Cardiac septum (tissue), 1 donor: Measurements from ENCODE around the gene COG5. TPM values are rescaled to one million over a fixed set of nuclear protein-coding genes. Genes with fewer than 3 reads are reported as not detected.

Experiments
- DNase-seq: peaks from one replicate; pipeline ENCODE4 v3.0.0-alpha.2; 2020; ENCODE audit warnings: low spot score
- intact Hi-C: fragments of 100-400 bp; cut with DNase I; formaldehyde crosslinking; loops from one replicate; pipeline ENCODE4 v1.14.0; 2022
- total RNA-seq: library from RNA; stranded (reverse); fragmentation: NEBNext Ultra II Directional; extraction: Animal tissue kit (Norgen Biotek cat#: 25700); gene quantifications from one replicate; pipeline ENCODE4 v1.2.1, GENCODE V29; 2021
- donor health status: DM: no; HTN: no; CAD: no.

Gene COG5
- total RNA-seq, 1 donor from 2014 or later: 43.9 TPM

- no peak for DNase-seq
Observed at GRCh38 chr7:107530751-107531150, 33.0 kb downstream of the COG5 start.

DNA sequence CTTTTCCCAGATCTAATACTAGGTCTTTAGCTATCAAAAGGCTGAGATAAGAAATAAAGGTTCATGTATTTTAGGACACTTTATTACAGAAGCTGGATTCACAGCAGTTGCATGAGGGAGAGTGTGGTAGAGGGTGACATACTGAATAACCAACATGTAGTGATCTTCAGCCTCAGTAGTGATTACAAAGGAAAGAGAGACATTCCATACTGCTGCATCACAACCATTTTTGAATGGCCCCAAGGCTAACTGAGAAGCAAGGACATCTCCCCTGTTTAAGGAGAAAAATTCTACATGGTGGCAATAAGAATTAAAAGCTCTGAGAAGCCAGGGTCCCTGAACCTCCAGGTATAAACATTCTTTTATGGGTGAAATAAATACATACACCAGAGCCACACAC lies 35.3 kb downstream of the COG5 start:
- DNase-seq: no peak
- intact Hi-C loops: no loop called here

More at GRCh38 chr7:107530751-107531150, 33.0 kb downstream of the COG5 start:
- intact Hi-C loops: no loop called here

DNA sequence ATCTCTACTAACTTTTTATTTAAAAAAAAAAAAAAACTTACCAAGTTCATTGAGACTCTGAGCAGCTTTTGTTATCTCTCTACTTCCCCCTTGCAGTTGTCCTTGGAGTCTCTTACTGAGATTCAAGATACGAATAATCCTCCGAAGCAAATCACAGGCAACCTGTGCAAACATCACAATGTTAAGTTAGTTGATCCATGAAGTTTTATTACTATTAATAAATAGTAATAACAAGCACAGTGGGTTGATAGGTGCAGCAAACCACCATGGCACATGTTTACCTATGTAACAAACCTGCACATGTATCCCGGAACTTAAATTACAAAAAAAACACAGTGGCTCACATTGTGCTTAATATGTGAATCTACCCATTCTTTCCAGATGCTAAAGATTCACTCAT lies 36.5 kb downstream of the COG5 start:
- DNase-seq: no peak
- intact Hi-C loops: no loop called here

- no peak for DNase-seq
Observed at GRCh38 chr7:107526672-107527071, 37.0 kb downstream of the COG5 start.

GRCh38 chr7:107506674-107507339 lies 56.9 kb downstream of the COG5 start:
- intact Hi-C loops: no loop called here
- no peak for DNase-seq

More at GRCh38 chr7:107526672-107527071, 37.0 kb downstream of the COG5 start:
- intact Hi-C loops: no loop called here

GRCh38 chr7:107505997-107506673 lies 57.6 kb downstream of the COG5 start:
- DNase-seq: no peak
- intact Hi-C loops: no loop called here

DNA sequence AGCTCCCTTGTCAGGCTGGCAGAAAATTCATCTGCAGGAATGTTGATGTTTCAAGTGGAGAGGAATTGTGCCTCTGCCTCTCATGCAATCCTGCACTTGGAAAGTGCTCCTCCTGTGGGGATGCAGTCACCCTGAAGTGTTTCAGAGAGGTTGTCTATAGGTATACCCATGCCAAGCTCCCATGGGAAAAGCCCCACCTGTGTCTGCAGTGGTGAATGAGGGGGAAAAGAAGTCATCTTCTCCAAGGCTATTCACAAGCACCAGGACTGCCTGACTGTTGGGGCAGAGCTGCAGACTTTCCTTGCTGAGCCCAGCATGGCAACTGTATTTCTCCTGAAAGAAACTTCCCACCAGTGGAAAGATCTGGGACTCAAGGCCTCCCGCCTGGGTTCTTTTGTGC lies 58.4 kb downstream of the COG5 start:
- intact Hi-C loops: no loop called here
- DNase-seq: no peak

DNA sequence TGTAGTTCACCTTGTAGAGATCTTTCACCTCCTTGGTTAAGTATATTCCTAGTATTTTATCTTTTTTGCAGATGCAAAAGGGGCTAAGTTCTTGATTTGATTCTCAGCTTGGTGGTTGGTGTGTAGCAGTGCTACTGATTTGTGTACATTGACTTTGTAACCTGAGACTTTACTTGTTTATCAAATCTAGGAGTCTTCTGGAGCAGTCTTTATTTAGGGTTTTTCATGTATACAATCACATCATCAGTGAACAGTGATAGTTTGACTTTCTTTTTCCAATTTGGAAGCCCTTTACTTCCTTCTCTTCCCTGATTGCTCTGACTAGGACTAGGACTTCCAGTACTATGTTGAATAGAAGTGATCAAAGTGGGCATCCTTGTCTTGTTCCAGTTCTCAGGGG lies 60.0 kb downstream of the COG5 start:
- intact Hi-C loops: no loop called here
- no peak for DNase-seq

DNA sequence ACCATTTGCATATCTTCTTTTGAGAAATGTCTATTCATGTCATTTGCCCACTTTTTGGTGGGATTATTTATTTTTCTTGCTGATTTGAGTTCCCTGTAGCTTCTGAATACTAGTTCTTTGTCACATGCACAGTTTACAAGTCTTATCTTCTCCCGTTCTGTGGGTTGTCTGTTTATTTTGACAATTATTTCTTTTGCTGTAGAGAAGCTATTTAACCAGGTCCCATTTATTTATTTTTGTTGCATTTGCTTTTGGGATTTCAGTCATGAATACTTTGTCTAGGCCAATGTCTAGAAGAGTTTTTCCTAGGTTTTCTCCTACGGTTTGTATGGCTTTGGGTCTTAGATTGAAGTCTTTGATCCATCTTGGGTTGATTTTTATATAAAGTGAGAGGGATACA lies 60.9 kb downstream of the COG5 start:
- no peak for DNase-seq
- intact Hi-C loops: no loop called here

DNA sequence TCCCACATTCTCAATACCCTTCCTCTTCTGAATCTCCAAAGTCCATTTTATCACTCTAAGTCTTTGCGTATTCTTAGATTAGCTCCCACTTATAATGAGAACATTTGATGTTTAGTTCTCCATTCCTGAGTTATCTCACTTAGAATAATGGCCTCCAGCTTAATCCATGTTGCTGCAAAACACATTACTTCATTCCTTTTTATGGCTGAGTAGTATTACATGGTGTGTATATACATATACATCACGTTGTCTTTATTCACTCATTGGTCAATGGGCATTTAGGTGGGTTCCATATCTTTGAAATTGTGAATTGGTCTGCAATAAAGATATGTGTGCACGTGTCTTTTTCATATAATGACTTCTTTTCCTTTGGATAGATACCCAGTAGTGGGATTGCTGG lies 61.6 kb downstream of the COG5 start:
- intact Hi-C loops: no loop called here
- DNase-seq: no peak

DNA sequence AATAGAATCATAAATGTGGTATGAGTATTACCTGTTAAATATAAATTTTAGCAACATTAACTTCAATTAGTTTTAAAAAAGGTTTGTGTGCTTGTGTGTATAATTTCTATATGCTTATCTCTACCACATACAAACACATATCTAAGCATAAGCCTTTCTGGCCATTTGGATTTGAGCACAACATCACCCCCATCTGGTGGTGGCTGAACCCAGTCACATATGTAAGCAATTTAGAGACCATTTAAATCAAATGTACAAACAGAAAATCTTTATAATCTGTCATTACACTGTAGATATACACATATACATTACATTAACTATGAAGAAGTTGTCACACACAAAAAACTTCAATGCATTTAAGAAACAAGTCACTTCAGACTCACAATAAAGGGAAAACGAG lies 62.1 kb downstream of the COG5 start:
- no peak for DNase-seq
- intact Hi-C loops: no loop called here

DNA sequence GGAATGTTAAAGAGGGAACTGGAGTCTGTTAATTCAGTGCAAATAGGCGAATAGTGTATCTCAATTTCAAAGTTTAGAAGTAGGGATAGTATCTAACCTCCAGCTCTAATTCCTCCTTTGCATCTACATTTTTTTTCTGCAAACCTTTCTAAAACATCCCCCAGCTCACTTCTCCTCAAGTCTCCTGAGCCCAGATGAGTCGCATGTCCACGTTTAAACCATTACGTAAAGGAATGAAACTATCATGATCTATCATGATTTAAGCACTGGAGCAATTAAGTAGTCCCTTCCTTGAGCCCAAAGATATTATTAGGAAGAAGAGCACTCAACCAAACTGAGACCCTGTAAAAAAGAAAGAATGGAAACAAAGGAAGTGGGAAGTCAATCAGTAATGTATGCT lies 64.0 kb downstream of the COG5 start:
- no peak for DNase-seq
- intact Hi-C loops: no loop called here

DNA sequence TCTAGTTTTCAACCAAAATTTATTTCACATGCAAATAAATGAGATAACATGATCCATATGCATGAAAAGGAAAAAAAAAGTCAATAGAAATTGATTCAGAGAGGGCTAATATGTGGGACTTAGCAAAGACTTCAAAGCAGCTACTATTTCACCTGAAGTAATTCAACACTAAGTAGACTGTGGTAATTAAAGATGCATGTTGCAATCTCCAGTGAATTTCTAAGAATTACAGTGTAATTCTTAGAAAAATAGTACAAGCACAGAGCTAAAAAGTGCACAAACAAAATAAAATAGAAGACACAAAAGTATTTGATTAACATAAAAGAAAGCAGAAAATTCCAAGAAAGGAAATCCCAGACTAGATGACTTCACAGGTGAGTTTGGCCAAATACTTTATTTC lies 68.2 kb downstream of the COG5 start:
- intact Hi-C loops: no loop called here
- no peak for DNase-seq

GRCh38 chr7:107494884-107495283 lies 68.8 kb downstream of the COG5 start:
- no peak for DNase-seq
- intact Hi-C loops: no loop called here

GRCh38 chr7:107494315-107494751 lies 69.4 kb downstream of the COG5 start:
- DNase-seq: no peak
- intact Hi-C loops: no loop called here

DNA sequence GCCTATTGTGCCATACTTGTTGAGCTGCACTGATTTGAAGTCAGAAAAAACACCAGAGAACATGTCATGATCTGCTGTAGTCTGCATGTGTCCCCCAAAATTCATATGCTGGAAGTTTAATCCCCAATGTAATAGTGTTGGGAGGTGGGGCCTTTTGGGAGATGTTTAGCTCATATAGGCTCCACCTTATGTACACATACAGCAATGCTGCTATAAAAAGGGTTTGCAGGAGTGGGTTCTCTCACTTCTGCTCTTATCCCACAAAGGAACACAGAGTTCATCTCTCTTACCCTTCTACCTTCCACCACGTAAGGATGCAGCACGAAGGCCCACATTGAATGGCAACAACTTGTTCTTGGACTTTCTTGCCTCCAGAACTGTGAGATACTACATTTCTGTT lies 70.8 kb downstream of the COG5 start:
- intact Hi-C loops: no loop called here

DNA sequence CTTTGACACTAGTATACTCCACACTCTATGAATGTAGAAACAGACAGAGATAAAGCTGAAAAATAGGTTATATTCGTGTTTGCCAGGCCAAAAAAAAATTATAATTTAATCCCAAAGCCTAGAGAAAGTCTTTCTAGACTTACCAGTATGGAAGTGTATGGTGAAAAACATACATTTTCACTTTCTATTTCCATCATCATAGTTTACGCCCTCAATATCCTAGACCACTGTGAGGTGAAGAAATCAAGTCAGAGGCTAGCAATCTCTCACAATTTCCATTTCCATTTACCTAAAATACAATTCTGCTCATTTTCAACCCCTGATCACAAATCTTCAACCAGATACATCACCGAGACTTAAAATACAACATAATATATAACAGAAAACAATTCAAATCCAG lies 77.7 kb downstream of the COG5 start:
- no peak for DNase-seq
- intact Hi-C loops: no loop called here

More for the DNA sequence above, 70.8 kb downstream of the COG5 start:
- no peak for DNase-seq

DNA sequence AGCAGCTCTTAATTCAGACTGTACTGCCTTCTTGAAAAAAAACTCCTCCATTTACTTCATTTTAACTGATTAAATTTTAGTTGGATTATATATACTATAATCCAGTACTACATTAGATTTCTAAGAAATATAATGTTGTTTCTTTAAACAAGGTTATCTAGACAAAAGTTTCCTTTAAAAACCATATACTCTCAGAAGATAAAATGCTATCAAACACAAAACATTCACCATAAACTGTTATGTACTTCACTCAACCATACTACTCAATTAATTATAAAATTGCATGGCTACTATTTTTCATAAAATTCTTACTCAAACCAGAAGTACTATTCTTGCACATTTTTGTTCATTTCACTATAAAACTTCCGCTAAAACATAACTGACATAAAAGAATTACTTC lies 81.1 kb downstream of the COG5 start:
- intact Hi-C loops: loop anchor here (5.0 kb wide), 2 partner anchors 260 to 275 kb away; no protein-coding TSS in a partner anchor
- DNase-seq: no peak

DNA sequence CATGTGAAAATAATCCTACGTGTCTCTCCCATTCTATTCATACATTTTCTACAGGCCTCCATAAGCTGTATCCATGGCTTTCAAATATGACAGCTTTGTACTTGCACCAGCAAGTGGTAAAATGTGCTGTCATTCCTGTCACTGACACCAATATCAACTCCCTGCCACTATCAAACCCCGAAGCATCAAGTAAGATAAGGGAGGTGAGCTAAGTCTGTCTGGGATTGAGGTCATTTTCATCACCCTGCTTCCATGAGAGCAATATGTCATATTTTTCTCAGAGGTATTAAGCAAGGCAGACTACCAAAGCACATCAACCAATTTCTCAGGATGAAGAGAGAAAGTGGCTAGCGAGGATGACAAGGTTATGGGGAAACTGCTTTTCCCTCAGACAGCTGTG lies 82.8 kb downstream of the COG5 start:
- intact Hi-C loops: loop anchor here (5.0 kb wide), 2 partner anchors 259 to 274 kb away; no protein-coding TSS in a partner anchor
- DNase-seq: no peak

GRCh38 chr7:107479303-107479702 lies 84.4 kb downstream of the COG5 start:
- no peak for DNase-seq
- intact Hi-C loops: no loop called here

DNA sequence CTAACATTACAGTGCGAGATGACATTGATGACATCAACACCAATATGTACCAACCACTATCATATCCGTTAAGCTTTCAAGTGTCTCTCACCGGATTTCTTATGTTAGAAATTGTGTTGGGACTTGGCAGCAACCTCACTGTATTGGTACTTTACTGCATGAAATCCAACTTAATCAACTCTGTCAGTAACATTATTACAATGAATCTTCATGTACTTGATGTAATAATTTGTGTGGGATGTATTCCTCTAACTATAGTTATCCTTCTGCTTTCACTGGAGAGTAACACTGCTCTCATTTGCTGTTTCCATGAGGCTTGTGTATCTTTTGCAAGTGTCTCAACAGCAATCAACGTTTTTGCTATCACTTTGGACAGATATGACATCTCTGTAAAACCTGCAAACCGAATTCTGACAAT lies 89.6 kb downstream of the COG5 start:
- no peak for DNase-seq
- intact Hi-C loops: loop anchor here (2.0 kb wide), 1 partner anchor 107 kb away; the partner anchor contains the start of gene BCAP29
